SK-N-SH (cell line): ENCODE measurements around the gene SMC1B. TPM values are rescaled to one million over a fixed set of nuclear protein-coding genes. Genes with fewer than 3 reads are reported as not detected.

ENCODE experiments used
- CTCF ChIA-PET: fragments of 300-600, 350-600 bp; formaldehyde crosslinking; extraction: SDS; loops from one replicate; lab custom pipeline; 2021; lab: Yijun Ruan, JAX
- POLR2A ChIA-PET: fragments of 350-600 bp; sonication (Branson Sonifier 250); formaldehyde crosslinking; extraction: SDS; loops from one replicate; lab custom pipeline; 2020; ENCODE audit warnings: antibody characterized with exemption, inconsistent platforms; lab: Yijun Ruan, JAX
- DNase-seq: peaks from one replicate; pipeline ENCODE4 v3.0.0; 2012
- H2AFZ ChIP-seq: fragments of 200-600 bp; sonication (generic); 2 replicates; pipeline ENCODE4 v1.8.1; 2016; ENCODE audit warnings: antibody characterized with exemption, mild to moderate bottlenecking, low read depth
- H3F3A ChIP-seq: fragments of 200-600 bp; sonication (generic); replicated peaks from 2 replicates; pipeline ENCODE3; 2016; ENCODE audit warnings: antibody characterized with exemption, mild to moderate bottlenecking; ENCODE audit not compliant: insufficient read depth
- H3K27ac ChIP-seq, 2 experiments: fragments of 200-500 bp in 1 of 2; fragments of 200-600 bp in 1 of 2; sonication (Bioruptor generic) in 1 of 2; sonication (generic), shearing (Covaris generic) in 1 of 2; 2 replicates each; pipeline versions ENCODE4 v1.5.1 to v1.6.1; 2014 to 2016; ENCODE audit warnings: low read depth in 2 of 2, inconsistent platforms in 1 of 2, low read length in 1 of 2, mild to moderate bottlenecking in 1 of 2, mixed read lengths in 1 of 2
- H3K27me3 ChIP-seq: fragments of 200-600 bp; sonication (generic), shearing (Covaris generic); 2 replicates; pipeline ENCODE4 v1.6.1; 2016; ENCODE audit warnings: mixed run types; ENCODE audit not compliant: insufficient read depth
- H3K36me3 ChIP-seq, 2 experiments: fragments of 200-500 bp in 1 of 2; fragments of 200-600 bp in 1 of 2; sonication (Bioruptor generic) in 1 of 2; sonication (generic) in 1 of 2; replicated peaks in 1 of 2; 2 replicates each; pipeline versions ENCODE3 to v1.5.1; 2014 to 2016; ENCODE audit warnings: low read length in 1 of 2, mild to moderate bottlenecking in 1 of 2; ENCODE audit not compliant: insufficient read depth in 2 of 2, control insufficient read depth in 1 of 2
- H3K4me1 ChIP-seq, 2 experiments: fragments of 200-500 bp in 1 of 2; fragments of 200-600 bp in 1 of 2; sonication (Bioruptor generic) in 1 of 2; sonication (generic), shearing (Covaris generic) in 1 of 2; 2 replicates each; pipeline versions ENCODE4 v1.5.1 to v1.6.1; 2014 to 2016; ENCODE audit warnings: low read depth in 1 of 2, low read length in 1 of 2, mixed run types in 1 of 2; ENCODE audit not compliant: insufficient read depth in 2 of 2, control insufficient read depth in 1 of 2
- H3K4me2 ChIP-seq: fragments of 200-600 bp; sonication (generic), shearing (Covaris generic); 2 replicates; pipeline ENCODE4 v1.6.1; 2017; ENCODE audit warnings: mixed run types
- H3K4me3 ChIP-seq, 2 experiments: fragments of 200-500 bp in 1 of 2; fragments of 200-600 bp in 1 of 2; sonication (Bioruptor generic) in 1 of 2; sonication (generic), shearing (Covaris generic) in 1 of 2; 2 replicates each; pipeline versions ENCODE4 v1.5.1 to v1.8.1; 2014 to 2016; ENCODE audit warnings: low read depth in 2 of 2, inconsistent platforms in 1 of 2, low read length in 1 of 2, mild to moderate bottlenecking in 1 of 2, mixed read lengths in 1 of 2, moderate library complexity in 1 of 2
- H3K79me2 ChIP-seq: fragments of 200-600 bp; sonication (generic); 2 replicates; pipeline ENCODE4 v1.8.1; 2017; ENCODE audit warnings: mild to moderate bottlenecking; ENCODE audit not compliant: insufficient read depth
- H3K9ac ChIP-seq: fragments of 200-600 bp; sonication (generic); 2 replicates; pipeline ENCODE4 v1.6.1; 2017; ENCODE audit warnings: mixed run types
- H3K9me2 ChIP-seq: fragments of 200-600 bp; sonication (generic); 2 replicates; pipeline ENCODE4 v1.6.1; 2017; ENCODE audit warnings: mixed run types
- H3K9me3 ChIP-seq: fragments of 200-600 bp; sonication (generic); 2 replicates; pipeline ENCODE4 v1.6.1; 2017; ENCODE audit warnings: mixed run types, mild to moderate bottlenecking, moderate library complexity
- H4K20me1 ChIP-seq: fragments of 200-600 bp; sonication (generic); 2 replicates; pipeline ENCODE4 v1.6.1; 2017; ENCODE audit warnings: mild to moderate bottlenecking, mixed run types; ENCODE audit not compliant: insufficient read depth
- CTCF ChIP-seq: fragments of 200-600 bp; sonication (generic); IDR thresholded peaks from 2 replicates; pipeline ENCODE4 v1.6.1; 2017; ENCODE audit warnings: antibody characterized with exemption, mild to moderate bottlenecking, moderate library complexity
- FOSL2 ChIP-seq: IDR thresholded peaks from 2 replicates; pipeline ENCODE4 v1.4.0; 2012; ENCODE audit warnings: low read depth, mild to moderate bottlenecking, moderate library complexity, borderline replicate concordance
- FOXJ3 ChIP-seq: sonication (generic); formaldehyde crosslinking; IDR thresholded peaks from 2 replicates; pipeline ENCODE4 v1.5.1; 2020; ENCODE audit warnings: mild to moderate bottlenecking, missing genetic modification reagents
- MEF2A ChIP-seq: IDR thresholded peaks from 2 replicates; pipeline ENCODE4 v1.4.0; 2012; ENCODE audit warnings: low read depth, borderline replicate concordance
- MXI1 ChIP-seq: IDR thresholded peaks from 2 replicates; pipeline ENCODE4 v1.6.1; 2012; ENCODE audit warnings: mild to moderate bottlenecking, low read depth, low read length, improper control_type of control experiment
- NFIC ChIP-seq: IDR thresholded peaks from 2 replicates; pipeline ENCODE4 v1.4.0; 2012; ENCODE audit warnings: borderline replicate concordance
- POLR2AphosphoS5 ChIP-seq: IDR thresholded peaks from 2 replicates; pipeline ENCODE4 v1.6.1; 2012; ENCODE audit warnings: low read depth, low read length
- REST ChIP-seq: IDR thresholded peaks from 2 replicates; pipeline ENCODE4 v1.6.1; 2012; ENCODE audit warnings: mild to moderate bottlenecking, low read depth, low read length, moderate library complexity
- RFX5 ChIP-seq: IDR thresholded peaks from 2 replicates; pipeline ENCODE4 v1.6.1; 2012; ENCODE audit warnings: mild to moderate bottlenecking, improper control_type of control experiment, low read length
- SIN3A ChIP-seq: IDR thresholded peaks from 2 replicates; pipeline ENCODE4 v1.6.1; 2012; ENCODE audit warnings: low read depth, mild to moderate bottlenecking, low read length, moderate library complexity, borderline replicate concordance
- TEAD4 ChIP-seq: IDR thresholded peaks from 2 replicates; pipeline ENCODE4 v1.4.0; 2012; ENCODE audit warnings: mild to moderate bottlenecking, borderline replicate concordance; ENCODE audit not compliant: insufficient read depth
- YY1 ChIP-seq: IDR thresholded peaks from 2 replicates; pipeline ENCODE4 v1.4.0; 2012; ENCODE audit warnings: low read depth, mild to moderate bottlenecking
- WGBS: methylation state at CpG from one replicate; pipeline ENCODE4 v1.1.6; 2017; ENCODE audit warnings: low lambda C conversion rate; 5-methylcytosine and 5-hydroxymethylcytosine counted together
- polyA plus RNA-seq, 3 experiments: library from polyadenylated mRNA; depleted of rRNA; stranded (reverse); fragments of >200 nt; gene quantifications; 2 replicates each; pipeline ENCODE4 v1.2.3, GENCODE V29; 2012

Gene SMC1B
- polyA plus RNA-seq, 1 of the 3 experiments (the other 2 are of a cell fraction) = not detected

- TF ChIP-seq REST = no peak
- TF ChIP-seq, all 33 proteins: peak for 0
Measured at GRCh38 chr22:45304971-45305370, 108.4 kb downstream of the SMC1B start (continued).

GRCh38 chr22:45303181-45303580 is 110.2 kb downstream of the SMC1B start:
- H3K9me2 ChIP-seq = no peaks in the 10 kb centered on the region
- H3K27ac ChIP-seq = no peak overlapping the region
- CTCF ChIA-PET = interaction anchor here (1.0 kb wide), 1 partner anchor 39 kb away, joined by 3 read pairs; no protein-coding TSS in a partner anchor
- H3K4me2 ChIP-seq = no peak overlapping the region
- H3K36me3 ChIP-seq = no peaks in the 10 kb centered on the region
- POLR2A ChIA-PET = no interaction called here
- H2AFZ ChIP-seq = no peak overlapping the region
- H4K20me1 ChIP-seq = no peaks in the 10 kb centered on the region
- H3K27me3 ChIP-seq = no peaks in the 10 kb centered on the region
- no peaks in the 10 kb centered on the region for H3K9me3 ChIP-seq
- H3K9ac ChIP-seq = no peak overlapping the region
- H3K4me3 ChIP-seq = no peak overlapping the region
- peaks cover 5% of the 10 kb centered on the region for H3F3A ChIP-seq
- no peak for DNase-seq
- TF ChIP-seq POLR2AphosphoS5 (no peak), SIN3A (no peak), YY1 (no peak), FOSL2 (no peak), CTCF (no peak), MXI1 (no peak), NFIC (no peak), MEF2A (no peak), TEAD4 (no peak), RFX5 (no peak), FOXJ3 (CRISPR knock-in tag) (no peak)
- no peaks in the 10 kb centered on the region for H3K79me2 ChIP-seq
- WGBS = 81% methylated on average over 7 of the region's 7 CpGs
- peaks cover 0 to 5% of the 10 kb centered on the region in 2 experiments; a peak in 1 of 4 replicates for H3K4me1 ChIP-seq
